ENCODE results near the gene TMEM163.
"Not testable (repeated sequence)": the region's sequence is repeated elsewhere in the genome, so short reads cannot be mapped to it uniquely, and the experiment has no call there.

Gene TMEM163

DNA sequence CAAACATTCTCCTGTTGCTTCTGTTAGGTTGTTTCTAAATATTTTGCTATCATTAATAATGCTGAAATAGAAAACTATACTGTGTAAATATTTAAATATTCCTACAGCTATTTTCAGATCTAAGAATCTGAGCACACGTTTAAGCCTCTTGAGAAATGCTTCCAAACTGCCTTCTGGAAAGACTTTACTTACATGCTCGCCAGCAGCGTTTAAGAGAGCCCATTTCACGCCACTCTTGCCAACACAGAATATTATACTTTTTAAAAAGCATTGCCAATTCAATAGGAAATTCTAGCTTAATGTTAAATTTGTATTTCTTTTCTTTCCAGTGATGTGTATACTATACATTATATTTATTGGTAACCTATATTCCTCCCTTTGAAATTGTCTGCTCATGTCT lies 92.0 kb downstream of the TMEM163 start:
- DNase-seq (ENCODE audit: extremely low spot score, insufficient read length, low read depth) (no peak), FAIRE-seq (no peak)

DNA sequence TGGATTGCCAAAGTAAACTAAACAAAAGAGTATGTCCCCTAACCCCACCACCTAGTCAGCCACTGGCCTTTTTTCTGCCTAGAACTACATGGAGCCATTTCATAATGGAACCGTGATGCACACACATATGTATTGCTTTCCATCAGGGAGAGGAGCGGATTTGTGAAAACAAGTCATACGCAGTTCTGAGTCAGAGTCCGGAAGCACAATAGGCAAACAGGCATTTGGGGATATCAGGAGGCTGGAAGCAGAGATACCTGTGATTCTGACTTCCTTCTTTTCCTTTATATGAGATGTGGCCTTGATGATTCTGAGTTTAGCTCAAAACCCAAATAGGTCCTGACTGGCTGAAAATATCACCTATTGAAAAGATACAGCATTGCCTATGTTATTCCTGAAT lies 93.5 kb downstream of the TMEM163 start:
- FAIRE-seq: no peak

DNA sequence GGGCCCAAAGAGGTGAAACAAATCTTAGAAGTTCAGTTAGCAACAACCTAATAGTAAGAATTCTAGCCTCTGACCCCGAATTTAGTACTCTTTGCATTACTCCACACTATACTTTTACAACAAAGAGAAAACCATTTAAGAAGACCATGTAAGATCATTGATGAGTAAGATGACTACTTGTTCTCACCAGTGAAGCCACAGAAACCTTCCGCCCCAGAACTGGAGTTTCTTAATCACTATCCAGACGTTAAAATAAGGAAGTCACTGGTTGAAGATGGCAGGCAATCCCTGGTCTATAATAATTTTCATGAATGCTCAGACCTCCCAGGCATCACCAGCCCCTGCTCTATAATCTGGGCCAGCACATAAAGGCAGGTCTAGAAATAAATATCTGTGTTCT lies 95.0 kb downstream of the TMEM163 start:
- peak; percentile 18 for DNase-seq (ENCODE audit: extremely low spot score, insufficient read length, low read depth)
- FAIRE-seq: peak; percentile 75

More for the DNA sequence above, 93.5 kb downstream of the TMEM163 start:
- no peak for DNase-seq (ENCODE audit: extremely low spot score, insufficient read length, low read depth)

DNA sequence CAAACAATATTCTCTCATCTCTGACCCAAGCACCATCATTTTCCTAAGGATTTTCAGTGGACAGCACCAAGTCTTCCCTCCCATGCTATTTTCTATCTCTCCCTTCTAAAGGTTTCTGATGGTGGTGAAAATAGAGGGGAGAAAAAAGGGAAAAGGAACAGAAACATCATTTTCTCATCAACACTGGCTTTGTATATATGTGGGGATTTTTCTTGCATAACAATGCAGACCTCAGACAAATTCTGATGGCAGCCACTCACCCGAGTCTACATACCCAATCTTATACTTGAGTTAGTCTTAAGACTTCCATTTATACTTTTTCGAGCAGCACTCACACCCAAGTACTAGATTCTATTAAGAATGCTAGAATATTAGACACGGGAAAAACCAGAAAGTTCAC lies 95.8 kb downstream of the TMEM163 start:
- FAIRE-seq: peak; percentile 29
- DNase-seq (ENCODE audit: extremely low spot score, insufficient read length, low read depth): no peak

DNA sequence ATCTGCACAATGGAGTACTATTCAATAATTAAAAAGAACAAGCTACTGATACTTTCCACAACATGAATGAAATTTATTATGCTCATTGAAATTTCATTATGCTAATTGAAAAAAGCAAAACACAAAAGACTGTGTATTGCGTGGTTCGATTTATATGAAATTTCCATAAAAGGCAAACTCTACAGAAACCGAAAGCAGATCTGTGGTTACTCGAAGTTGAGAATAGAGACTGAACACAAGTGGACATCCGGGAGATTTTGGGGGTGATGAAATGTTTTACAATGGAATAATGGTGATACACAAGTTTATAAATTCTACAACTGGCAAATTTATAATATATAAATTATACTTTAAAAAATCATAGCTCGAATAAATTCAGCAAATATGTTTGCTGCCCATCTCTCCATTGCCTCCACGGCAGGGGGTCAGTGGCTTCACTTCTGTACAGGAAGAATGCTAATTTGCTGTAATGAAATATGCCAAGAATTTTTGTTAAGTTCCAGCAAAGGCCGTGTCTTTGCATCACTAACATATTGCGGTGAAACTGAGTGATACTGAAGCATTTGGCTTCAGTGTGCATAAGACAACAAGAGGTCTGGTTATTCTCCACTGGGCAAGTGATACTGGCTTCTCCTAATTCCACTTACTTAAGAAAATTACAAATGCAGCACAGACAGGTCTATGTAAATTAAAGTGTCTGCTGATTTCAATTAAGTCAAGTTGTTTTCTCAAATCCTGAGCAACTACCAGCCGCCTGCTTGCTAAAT lies 96.7 kb downstream of the TMEM163 start:
- FAIRE-seq (no peak), DNase-seq (ENCODE audit: extremely low spot score, insufficient read length, low read depth) (no peak)

GRCh38 chr2:134619250-134619649 lies 99.5 kb downstream of the TMEM163 start:
- FAIRE-seq (no peak), DNase-seq (ENCODE audit: extremely low spot score, insufficient read length, low read depth) (no peak)

DNA sequence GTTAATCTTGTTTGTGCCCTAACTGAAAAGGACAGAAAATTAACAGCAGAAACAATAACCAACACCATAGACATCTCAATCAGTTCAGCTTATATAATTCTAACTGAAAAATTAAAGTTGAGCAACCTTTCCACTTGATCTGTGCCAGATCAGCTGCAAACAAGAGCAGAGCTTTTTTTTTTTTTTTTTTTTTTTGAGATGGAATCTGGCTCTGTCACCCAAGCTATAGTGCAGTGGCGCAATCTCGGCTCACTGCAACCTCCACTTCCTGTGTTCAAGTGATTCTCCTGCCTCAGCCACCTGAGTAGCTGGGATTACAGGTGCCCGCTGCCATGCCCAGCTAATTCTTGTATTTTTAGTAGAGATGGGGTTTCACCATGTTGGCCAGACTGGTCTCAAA lies 103.3 kb downstream of the TMEM163 start:
- FAIRE-seq; DNase-seq (ENCODE audit: extremely low spot score, insufficient read length, low read depth): not testable (repeated sequence)

GRCh38 chr2:134611316-134611715 lies 107.5 kb downstream of the TMEM163 start:
- FAIRE-seq (no peak), DNase-seq (ENCODE audit: extremely low spot score, insufficient read length, low read depth) (no peak)

DNA sequence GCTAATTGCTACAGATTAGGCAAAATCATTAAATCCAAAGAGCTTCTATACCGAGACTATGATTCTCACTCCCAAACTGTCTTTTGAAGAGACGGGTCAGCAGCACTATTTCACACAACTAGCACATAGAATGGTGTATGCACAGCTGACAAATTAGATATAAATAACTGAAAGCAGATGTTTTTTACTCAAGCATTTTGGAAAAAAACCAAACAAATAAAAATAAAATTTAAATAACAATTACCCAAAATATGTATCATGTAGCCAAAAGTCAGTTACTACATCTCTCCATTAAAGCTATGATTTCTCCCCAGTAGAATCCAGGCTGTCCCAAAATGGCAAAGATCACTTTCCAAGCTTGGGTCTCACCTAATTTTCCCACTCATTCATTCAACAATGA lies 107.9 kb downstream of the TMEM163 start:
- FAIRE-seq (no peak), DNase-seq (ENCODE audit: extremely low spot score, insufficient read length, low read depth) (no peak)

- no peak for FAIRE-seq
- DNase-seq (ENCODE audit: extremely low spot score, insufficient read length, low read depth): no peak
Measured at GRCh38 chr2:134609924-134610513, 108.8 kb downstream of the TMEM163 start.

DNA sequence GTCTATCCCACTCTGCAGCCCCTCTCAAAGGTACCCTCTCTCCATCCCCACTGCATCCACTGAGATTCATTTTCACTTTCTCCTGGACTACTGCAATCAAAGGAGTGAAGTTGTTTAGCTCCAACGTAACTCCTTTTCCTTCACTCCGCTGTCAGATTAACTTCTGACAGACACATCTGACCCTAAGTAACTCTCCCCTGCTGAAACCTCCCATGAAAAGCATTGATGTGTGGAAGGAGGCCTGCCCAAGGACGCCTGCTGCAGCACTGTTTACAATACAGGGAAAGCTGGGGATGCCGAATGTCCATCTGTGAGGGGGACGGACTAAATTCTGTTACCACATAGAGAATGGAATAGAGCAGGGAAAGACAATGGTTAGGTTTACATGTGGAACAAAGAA lies 114.8 kb downstream of the TMEM163 start:
- DNase-seq (ENCODE audit: extremely low spot score, insufficient read length, low read depth) (no peak), FAIRE-seq (no peak)

DNA sequence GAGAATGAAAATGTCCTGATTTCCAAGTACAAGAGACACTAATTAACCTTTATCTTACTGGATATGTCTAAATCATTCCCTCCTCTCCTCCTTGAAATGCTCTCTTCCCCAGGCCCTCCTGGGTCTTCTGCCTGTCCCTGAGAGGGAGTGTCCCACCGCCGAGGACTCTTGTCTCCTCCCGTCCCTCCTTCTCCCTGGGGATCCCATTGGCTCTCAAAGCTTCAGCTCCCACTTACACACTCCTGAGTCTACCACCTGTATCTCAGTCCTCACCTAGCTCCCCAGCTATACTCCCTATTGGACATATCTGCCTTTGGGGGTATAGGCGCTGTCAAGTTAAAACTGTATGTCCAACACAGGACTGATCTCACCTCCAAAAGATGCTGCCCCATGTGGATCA lies 116.1 kb downstream of the TMEM163 start:
- DNase-seq (ENCODE audit: extremely low spot score, insufficient read length, low read depth): no peak
- FAIRE-seq: no peak

GRCh38 chr2:134601264-134601663 lies 117.5 kb downstream of the TMEM163 start:
- FAIRE-seq: no peak
- DNase-seq (ENCODE audit: extremely low spot score, insufficient read length, low read depth): no peak

- FAIRE-seq (no peak), DNase-seq (ENCODE audit: extremely low spot score, insufficient read length, low read depth) (no peak)
Measured at GRCh38 chr2:134600208-134600607, 118.6 kb downstream of the TMEM163 start.

GRCh38 chr2:134599236-134599635 lies 119.6 kb downstream of the TMEM163 start:
- FAIRE-seq (no peak), DNase-seq (ENCODE audit: extremely low spot score, insufficient read length, low read depth) (no peak)

GRCh38 chr2:134594399-134594798 lies 124.4 kb downstream of the TMEM163 start:
- FAIRE-seq (no peak), DNase-seq (ENCODE audit: extremely low spot score, insufficient read length, low read depth) (no peak)

GRCh38 chr2:134593519-134593918 lies 125.3 kb downstream of the TMEM163 start:
- FAIRE-seq (no peak), DNase-seq (ENCODE audit: extremely low spot score, insufficient read length, low read depth) (no peak)

DNA sequence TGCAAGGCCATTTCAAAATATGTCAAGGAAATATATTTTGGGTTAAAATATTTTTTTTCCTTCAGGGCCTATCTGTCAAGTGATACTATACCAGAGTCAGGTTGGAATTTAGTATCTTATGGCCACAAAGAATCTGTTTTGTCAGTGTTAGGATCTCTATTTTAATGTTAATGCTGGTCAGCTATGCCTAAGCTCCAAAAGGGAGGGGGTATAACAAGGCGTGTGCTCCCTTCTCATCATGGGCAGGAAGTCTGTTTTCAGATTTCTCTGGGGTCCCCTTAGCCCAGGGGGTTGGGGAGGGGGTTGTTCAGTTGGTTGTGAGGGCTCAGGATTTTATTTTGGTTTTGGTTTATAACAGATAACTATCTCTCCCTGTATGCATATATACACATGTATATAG lies 126.4 kb downstream of the TMEM163 start:
- FAIRE-seq (no peak), DNase-seq (ENCODE audit: extremely low spot score, insufficient read length, low read depth) (no peak)

DNA sequence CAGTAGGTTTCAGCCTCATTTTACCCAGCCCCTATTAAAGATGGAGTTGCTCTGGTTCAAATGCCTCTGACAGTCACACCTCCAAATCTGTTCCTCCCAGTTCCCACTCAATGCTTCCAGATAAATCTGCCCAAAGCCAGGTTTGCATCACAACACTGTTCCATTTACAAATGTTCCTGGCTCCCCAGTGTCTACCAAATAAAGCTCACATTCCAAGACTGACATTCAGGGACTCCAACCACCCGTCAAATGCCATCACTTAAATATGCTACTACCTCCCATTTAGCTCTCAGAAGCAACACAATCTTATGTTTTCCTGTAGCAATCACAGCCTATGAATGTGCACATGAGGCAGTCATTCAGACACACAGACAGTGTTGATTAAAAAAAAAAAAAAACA lies 127.3 kb downstream of the TMEM163 start:
- FAIRE-seq (no peak), DNase-seq (ENCODE audit: extremely low spot score, insufficient read length, low read depth) (no peak)

DNA sequence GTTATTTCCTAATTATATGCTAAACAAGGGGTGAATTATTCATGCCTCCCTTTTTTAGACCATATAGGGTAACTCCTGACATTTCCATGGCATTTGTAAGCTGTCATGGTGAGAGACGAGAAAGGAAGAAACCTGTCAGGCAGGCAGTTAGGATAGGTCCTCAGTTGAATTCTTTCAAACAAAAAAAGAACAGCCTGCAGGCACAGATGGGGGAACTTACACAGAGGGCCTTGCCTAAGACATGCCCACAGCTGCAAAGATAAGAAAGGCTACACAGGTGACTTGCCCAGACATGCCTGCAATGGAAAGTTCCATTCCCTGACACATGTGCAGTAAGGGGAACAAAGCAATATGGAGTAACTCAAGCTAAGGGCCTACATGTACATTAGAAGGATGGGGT lies 128.1 kb downstream of the TMEM163 start:
- DNase-seq (ENCODE audit: extremely low spot score, insufficient read length, low read depth) (no peak), FAIRE-seq (no peak)

DNA sequence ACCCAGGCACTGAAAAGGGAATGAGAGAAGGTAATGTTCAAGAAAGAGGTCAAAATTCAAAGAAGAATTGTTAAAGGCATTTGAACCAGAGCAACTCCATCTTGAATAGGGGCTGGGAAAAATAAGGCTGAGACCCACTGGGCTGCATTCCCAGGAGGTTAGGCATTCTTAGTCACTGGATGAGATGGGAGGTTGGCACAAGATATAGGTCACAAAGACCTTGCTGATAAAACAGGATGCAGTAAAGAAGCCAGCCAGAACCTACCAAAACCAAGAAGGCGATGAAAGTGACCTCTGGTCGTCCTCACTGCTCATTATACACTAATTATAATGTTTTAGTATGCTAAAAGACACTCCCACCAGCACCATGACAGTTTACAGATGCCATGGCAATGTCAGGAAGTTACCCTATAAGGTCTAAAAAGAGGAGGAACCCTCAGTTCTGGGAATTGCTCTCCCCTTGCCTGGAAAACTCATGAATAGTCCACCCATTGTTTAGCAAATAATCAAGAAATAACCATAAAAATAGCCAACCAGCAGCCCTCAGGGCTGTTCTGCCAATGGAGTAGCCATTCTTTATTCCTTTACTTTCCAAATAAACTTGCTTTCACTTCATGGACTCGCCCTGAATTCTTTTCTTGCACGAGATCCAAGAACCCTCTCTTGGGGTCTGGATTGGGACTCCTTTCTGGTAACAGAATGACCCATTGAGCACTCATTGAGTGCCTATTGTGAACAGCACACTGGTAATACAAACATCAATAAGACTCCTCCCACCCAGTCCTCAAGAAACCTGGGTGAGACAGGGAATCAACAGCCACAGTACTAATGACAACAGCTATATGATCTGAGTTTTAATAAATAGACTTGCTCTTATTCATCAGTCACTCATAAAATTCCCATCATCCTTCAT lies 129.4 kb downstream of the TMEM163 start:
- not testable (repeated sequence) for DNase-seq (ENCODE audit: extremely low spot score, insufficient read length, low read depth); FAIRE-seq
